Mesenchymal stem cell (in vitro differentiated cells and primary cell): ENCODE results near the gene PYCR2.
"Not testable (repeated sequence)": the region's sequence is repeated elsewhere in the genome, so short reads cannot be mapped to it uniquely, and the experiment has no call there.

Experiments
- DNase-seq: peaks from one replicate; pipeline ENCODE4 v3.0.0-alpha.2; 2013
- H2AFZ ChIP-seq: one replicate; pipeline ENCODE4 v1.6.1; 2013; ENCODE audit warnings: low read depth, mild to moderate bottlenecking, control low read depth, inconsistent platforms, low read length, moderate library complexity
- H2AK5ac ChIP-seq: 2 replicates; pipeline ENCODE4 v1.6.1; 2013; ENCODE audit warnings: low read length, moderate library complexity, mild to moderate bottlenecking, inconsistent platforms; ENCODE audit not compliant: severe bottlenecking
- H2BK120ac ChIP-seq: one replicate; pipeline ENCODE4 v1.6.1; 2013; ENCODE audit warnings: low read depth, mild to moderate bottlenecking, inconsistent platforms, low read length, moderate library complexity
- H2BK12ac ChIP-seq, 2 experiments: one replicate each; pipeline ENCODE4 v1.6.1; 2013; ENCODE audit warnings: inconsistent platforms in 2 of 2, low read length in 2 of 2, mild to moderate bottlenecking in 2 of 2, moderate library complexity in 2 of 2, control low read depth in 1 of 2
- H2BK15ac ChIP-seq: one replicate; pipeline ENCODE4 v1.6.1; 2013; ENCODE audit warnings: mild to moderate bottlenecking, low read depth, inconsistent platforms; ENCODE audit not compliant: poor library complexity, severe bottlenecking
- H2BK5ac ChIP-seq: 2 replicates; pipeline ENCODE4 v1.6.1; 2013; ENCODE audit warnings: low read depth, mild to moderate bottlenecking, low read length, control low read depth, inconsistent platforms; ENCODE audit not compliant: poor library complexity, severe bottlenecking
- H3K14ac ChIP-seq, 2 experiments: one replicate each; pipeline ENCODE4 v1.6.1; 2013; ENCODE audit warnings: inconsistent platforms in 2 of 2, low read length in 2 of 2, control low read depth in 1 of 2, mild to moderate bottlenecking in 1 of 2, moderate library complexity in 1 of 2
- H3K18ac ChIP-seq, 2 experiments: one replicate each; pipeline ENCODE4 v1.6.1; 2013; ENCODE audit warnings: inconsistent platforms in 2 of 2, low read length in 2 of 2, control low read depth in 1 of 2, low read depth in 1 of 2, mild to moderate bottlenecking in 1 of 2
- H3K23ac ChIP-seq, 2 experiments: one replicate each; pipeline ENCODE4 v1.6.1; 2013; ENCODE audit warnings: inconsistent platforms in 2 of 2, low read length in 2 of 2, mild to moderate bottlenecking in 2 of 2, moderate library complexity in 2 of 2, control low read depth in 1 of 2
- H3K27ac ChIP-seq: 2 replicates; pipeline ENCODE4 v1.5.1; 2013; ENCODE audit warnings: mild to moderate bottlenecking, moderate library complexity, low read length, control low read depth, inconsistent platforms; ENCODE audit not compliant: poor library complexity, severe bottlenecking
- H3K27me3 ChIP-seq, 2 experiments: 2 replicates each; pipeline versions ENCODE4 v1.6.1 to v1.7.0; 2013; ENCODE audit warnings: low read length in 2 of 2, mild to moderate bottlenecking in 2 of 2, moderate library complexity in 2 of 2, control low read depth in 1 of 2, inconsistent platforms in 1 of 2; ENCODE audit not compliant: control insufficient read depth in 1 of 2, insufficient read depth in 1 of 2
- H3K36me3 ChIP-seq, 2 experiments: 2 replicates each; pipeline versions ENCODE4 v1.6.1 to v1.7.0; 2013; ENCODE audit warnings: low read length in 2 of 2, control low read depth in 1 of 2, inconsistent platforms in 1 of 2, low read depth in 1 of 2, mild to moderate bottlenecking in 1 of 2; ENCODE audit not compliant: insufficient read depth in 2 of 2, control insufficient read depth in 1 of 2
- H3K4ac ChIP-seq, 2 experiments: one replicate each; pipeline ENCODE4 v1.6.1; 2013; ENCODE audit warnings: inconsistent platforms in 2 of 2, low read length in 2 of 2, mild to moderate bottlenecking in 2 of 2, moderate library complexity in 2 of 2, control low read depth in 1 of 2, low read depth in 1 of 2
- H3K4me1 ChIP-seq: 2 replicates; pipeline ENCODE4 v1.6.1; 2013; ENCODE audit warnings: low read depth, low read length, control low read depth; ENCODE audit not compliant: control insufficient read depth, insufficient read depth
- H3K4me2 ChIP-seq: 2 replicates; pipeline ENCODE4 v1.6.1; 2013; ENCODE audit warnings: low read length, mild to moderate bottlenecking, inconsistent platforms; ENCODE audit not compliant: poor library complexity, severe bottlenecking
- H3K4me3 ChIP-seq, 2 experiments: 2 replicates each; pipeline versions ENCODE4 v1.5.1 to v1.7.0; 2013; ENCODE audit warnings: low read length in 2 of 2, mild to moderate bottlenecking in 2 of 2, control low read depth in 1 of 2, low read depth in 1 of 2; ENCODE audit not compliant: insufficient read depth in 1 of 2
- H3K79me1 ChIP-seq: replicated peaks from 2 replicates; pipeline ENCODE4 v1.6.1; 2013; ENCODE audit warnings: mild to moderate bottlenecking, control low read depth, low read length, inconsistent platforms; ENCODE audit not compliant: poor library complexity, severe bottlenecking
- H3K9ac ChIP-seq: 2 replicates; pipeline ENCODE4 v1.7.0; 2013; ENCODE audit warnings: mild to moderate bottlenecking, low read length, moderate library complexity
- H3K9me3 ChIP-seq: 2 replicates; pipeline ENCODE4 v1.7.0; 2013; ENCODE audit warnings: mild to moderate bottlenecking, low read length; ENCODE audit not compliant: control insufficient read depth
- H4K8ac ChIP-seq: one replicate; pipeline ENCODE4 v1.6.1; 2013; ENCODE audit warnings: inconsistent platforms, mild to moderate bottlenecking, low read length, moderate library complexity
- H4K91ac ChIP-seq: one replicate; pipeline ENCODE4 v1.6.1; 2013; ENCODE audit warnings: mild to moderate bottlenecking, low read length, inconsistent platforms
- WGBS: methylation state at CpG from one replicate; pipeline ENCODE4 v1.1.7; 2013; ENCODE audit warnings: mixed read lengths; 5-methylcytosine and 5-hydroxymethylcytosine counted together

Gene PYCR2

DNA sequence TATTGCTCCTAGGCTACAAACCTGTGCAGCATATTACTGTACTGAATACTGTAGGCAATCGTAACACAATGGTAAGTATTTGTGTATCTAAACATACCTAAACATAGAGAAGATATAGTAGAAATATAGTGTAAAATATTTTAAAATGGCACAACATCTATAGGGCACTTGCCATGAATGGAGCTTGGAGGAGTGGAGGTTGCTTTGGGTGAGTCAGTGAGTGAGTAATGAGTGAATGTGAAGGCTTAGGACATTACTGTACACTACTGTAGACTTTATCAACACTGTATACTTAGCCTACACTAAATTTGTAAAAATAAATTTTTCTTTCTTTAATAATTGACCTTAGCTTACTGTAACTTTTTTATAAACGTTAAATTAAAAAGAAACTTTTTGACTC lies 9.0 kb upstream of the PYCR2 start:
- no peaks in the 10 kb centered on the region for H3K36me3 ChIP-seq
- H2BK120ac ChIP-seq: no peak overlapping the region
- 100% methylated on average over 2 of the region's 2 CpGs for WGBS
- no peak overlapping the region for H2AFZ ChIP-seq
- H3K4ac ChIP-seq: no peak overlapping the region
- H3K9ac ChIP-seq: no peak overlapping the region
- H3K9me3 ChIP-seq: no peaks in the 10 kb centered on the region
- no peak overlapping the region for H3K4me2 ChIP-seq
- H2BK5ac ChIP-seq: no peak overlapping the region
- H3K27me3 ChIP-seq: no peaks in the 10 kb centered on the region
- H3K14ac ChIP-seq: no peak overlapping the region
- H2BK15ac ChIP-seq: no peak overlapping the region
- DNase-seq: peak; percentile 42
- H3K4me1 ChIP-seq: no peaks in the 10 kb centered on the region
- no peak overlapping the region for H2AK5ac ChIP-seq
- no peak overlapping the region for H4K91ac ChIP-seq
- no peak overlapping the region for H3K4me3 ChIP-seq
- H4K8ac ChIP-seq: no peak overlapping the region
- no peak overlapping the region for H2BK12ac ChIP-seq
- no peak overlapping the region for H3K23ac ChIP-seq
- no peaks in the 10 kb centered on the region for H3K79me1 ChIP-seq
- H3K18ac ChIP-seq: no peak overlapping the region
- no peak overlapping the region for H3K27ac ChIP-seq

DNA sequence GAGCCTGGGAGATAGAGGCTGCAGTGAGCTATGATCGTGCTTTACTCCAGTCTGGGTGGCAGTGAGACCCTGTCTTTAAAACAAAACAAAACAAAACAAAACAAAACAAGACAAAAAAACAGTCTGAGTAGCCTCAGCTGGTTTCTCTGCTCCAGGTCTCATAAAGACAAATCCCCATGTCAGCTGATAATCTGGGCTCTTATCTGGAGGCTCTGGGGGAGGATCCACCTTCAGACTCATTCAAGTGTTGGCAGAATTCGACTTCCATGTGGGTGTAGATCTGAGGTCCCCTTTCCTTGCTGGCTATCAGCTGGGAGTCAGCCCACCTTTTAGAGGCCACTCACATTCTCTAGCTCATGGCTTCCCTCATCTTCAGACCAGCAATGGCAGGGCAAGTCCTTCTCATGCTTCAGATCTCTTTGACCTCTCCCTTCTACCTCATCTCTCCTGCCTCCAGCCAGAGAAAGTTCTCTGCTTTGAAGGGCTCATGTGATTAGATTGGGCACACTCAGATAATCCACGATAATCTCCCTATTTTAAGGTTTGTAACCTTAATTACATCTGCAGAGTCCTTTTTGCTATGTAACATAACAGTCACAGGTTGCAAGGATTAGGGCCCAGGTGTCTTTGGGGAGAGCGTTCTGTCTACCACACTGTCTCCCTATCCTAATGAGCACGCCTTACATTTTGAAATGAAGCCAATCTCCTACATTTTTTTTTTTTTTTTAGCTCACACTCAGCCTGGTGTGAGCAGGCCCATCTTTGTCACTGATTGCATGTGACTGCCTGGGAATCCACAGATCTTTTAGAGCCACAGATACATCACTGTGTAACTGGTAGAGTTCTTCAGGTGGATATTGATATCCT lies 7.5 kb upstream of the PYCR2 start:
- no peak for DNase-seq
- no peak overlapping the region for H2BK5ac ChIP-seq
- H2BK120ac ChIP-seq: no peak overlapping the region
- H2BK12ac ChIP-seq: no peak overlapping the region
- H3K27ac ChIP-seq: no peak overlapping the region
- H3K4me1 ChIP-seq: peaks cover 2% of the 10 kb centered on the region
- no peak overlapping the region for H3K4ac ChIP-seq
- no peak overlapping the region for H3K23ac ChIP-seq
- no peaks in the 10 kb centered on the region for H3K27me3 ChIP-seq
- no peaks in the 10 kb centered on the region for H3K79me1 ChIP-seq
- no peak overlapping the region for H3K4me3 ChIP-seq
- H3K14ac ChIP-seq: no peak overlapping the region
- no peaks in the 10 kb centered on the region for H3K36me3 ChIP-seq
- H3K4me2 ChIP-seq: no peak overlapping the region
- H2AK5ac ChIP-seq: no peak overlapping the region
- no peak overlapping the region for H3K9ac ChIP-seq
- no peak overlapping the region for H2AFZ ChIP-seq
- H4K91ac ChIP-seq: no peak overlapping the region
- 95% methylated on average over 4 of the region's 5 CpGs for WGBS
- H3K9me3 ChIP-seq: no peaks in the 10 kb centered on the region
- H4K8ac ChIP-seq: no peak overlapping the region
- H2BK15ac ChIP-seq: no peak overlapping the region
- no peak overlapping the region for H3K18ac ChIP-seq

DNA sequence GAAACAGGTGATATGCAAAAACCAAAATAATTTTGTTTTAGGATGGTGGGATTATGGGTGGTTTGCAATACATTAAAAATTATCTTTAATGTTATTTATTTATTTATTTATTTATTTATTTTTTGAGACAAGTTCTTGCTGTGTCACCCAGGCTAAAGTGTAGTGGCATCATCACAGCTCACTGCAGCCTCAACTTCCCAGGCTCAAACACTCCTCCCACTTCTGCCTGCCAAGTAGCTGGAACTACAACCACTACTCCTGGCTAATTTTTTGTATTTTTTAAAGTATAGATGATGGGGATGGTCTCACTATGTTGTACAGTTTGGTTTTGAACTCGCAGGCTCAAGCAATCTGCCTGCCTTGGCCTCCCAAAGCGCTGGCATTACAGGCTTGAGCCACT lies 6.5 kb upstream of the PYCR2 start:
- peaks cover 2% of the 10 kb centered on the region for H3K4me1 ChIP-seq
- no peak overlapping the region for H4K8ac ChIP-seq
- H2AK5ac ChIP-seq: no peak overlapping the region
- no peak overlapping the region for H2BK15ac ChIP-seq
- no peak overlapping the region for H3K23ac ChIP-seq
- H3K4me2 ChIP-seq: no peak overlapping the region
- no peaks in the 10 kb centered on the region for H3K27me3 ChIP-seq
- 100% methylated on average over 2 of the region's 2 CpGs for WGBS
- H3K4ac ChIP-seq: no peak overlapping the region
- H3K4me3 ChIP-seq: no peak overlapping the region
- H4K91ac ChIP-seq: no peak overlapping the region
- no peak overlapping the region for H2BK120ac ChIP-seq
- H3K36me3 ChIP-seq: no peaks in the 10 kb centered on the region
- no peak overlapping the region for H3K9ac ChIP-seq
- DNase-seq: no peak
- no peaks in the 10 kb centered on the region for H3K79me1 ChIP-seq
- no peak overlapping the region for H2AFZ ChIP-seq
- H3K9me3 ChIP-seq: no peaks in the 10 kb centered on the region
- H2BK12ac ChIP-seq: no peak overlapping the region
- H3K14ac ChIP-seq: no peak overlapping the region
- H2BK5ac ChIP-seq: no peak overlapping the region
- H3K27ac ChIP-seq: no peak overlapping the region
- no peak overlapping the region for H3K18ac ChIP-seq

DNA sequence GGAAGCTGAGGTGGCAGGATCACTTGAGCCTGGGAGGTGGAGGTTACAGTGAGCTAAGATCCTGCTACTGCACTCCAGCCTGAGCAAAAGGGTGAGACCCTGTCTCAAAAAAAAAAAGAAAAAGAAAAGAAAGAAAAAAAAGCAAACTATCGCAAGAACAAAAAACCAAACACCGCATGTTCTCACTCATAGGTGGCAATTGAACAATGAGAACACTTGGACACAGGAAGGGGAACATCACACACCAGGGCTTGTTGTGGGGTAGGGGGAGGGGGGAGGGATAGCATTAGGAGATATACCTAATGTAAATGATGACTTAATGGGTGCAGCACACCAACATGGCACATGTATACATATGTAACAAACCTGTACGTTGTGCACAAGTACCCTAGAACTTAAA lies 5.4 kb upstream of the PYCR2 start:
- H2BK12ac ChIP-seq, H2AFZ ChIP-seq, H3K9me3 ChIP-seq, H2AK5ac ChIP-seq, H2BK120ac ChIP-seq, H3K4me1 ChIP-seq, H2BK15ac ChIP-seq, H3K9ac ChIP-seq, H3K23ac ChIP-seq, H3K27ac ChIP-seq, H3K27me3 ChIP-seq, H3K36me3 ChIP-seq, H3K79me1 ChIP-seq, DNase-seq, H3K14ac ChIP-seq, H4K8ac ChIP-seq, H2BK5ac ChIP-seq, H3K4ac ChIP-seq, H4K91ac ChIP-seq, H3K4me2 ChIP-seq, H3K4me3 ChIP-seq, H3K18ac ChIP-seq: not testable (repeated sequence)
- no CpG with 5 or more reads among the region's 3 CpGs for WGBS
